Measurements from ENCODE around the gene USP35.

DNA sequence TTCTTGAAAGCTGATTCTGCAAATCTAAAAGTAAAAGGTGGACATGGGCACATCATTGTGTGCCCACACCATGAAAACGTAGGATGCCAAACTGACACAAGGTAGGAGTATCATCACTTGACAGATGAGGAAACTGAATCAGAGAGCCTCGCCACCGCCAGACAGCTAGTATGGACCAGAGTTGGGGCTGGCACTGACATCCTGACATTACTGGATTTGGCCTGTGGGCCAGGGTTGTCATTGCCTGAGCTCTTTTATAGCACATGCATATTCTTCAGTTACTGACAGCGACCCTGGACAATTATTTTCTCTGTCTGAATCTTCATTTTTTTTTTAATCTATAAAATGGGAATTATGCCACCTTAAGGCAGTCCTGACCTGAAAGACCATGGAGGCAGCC, 16.5 kb downstream of the USP35 start:
- TF ChIP-seq, protein P1, sequence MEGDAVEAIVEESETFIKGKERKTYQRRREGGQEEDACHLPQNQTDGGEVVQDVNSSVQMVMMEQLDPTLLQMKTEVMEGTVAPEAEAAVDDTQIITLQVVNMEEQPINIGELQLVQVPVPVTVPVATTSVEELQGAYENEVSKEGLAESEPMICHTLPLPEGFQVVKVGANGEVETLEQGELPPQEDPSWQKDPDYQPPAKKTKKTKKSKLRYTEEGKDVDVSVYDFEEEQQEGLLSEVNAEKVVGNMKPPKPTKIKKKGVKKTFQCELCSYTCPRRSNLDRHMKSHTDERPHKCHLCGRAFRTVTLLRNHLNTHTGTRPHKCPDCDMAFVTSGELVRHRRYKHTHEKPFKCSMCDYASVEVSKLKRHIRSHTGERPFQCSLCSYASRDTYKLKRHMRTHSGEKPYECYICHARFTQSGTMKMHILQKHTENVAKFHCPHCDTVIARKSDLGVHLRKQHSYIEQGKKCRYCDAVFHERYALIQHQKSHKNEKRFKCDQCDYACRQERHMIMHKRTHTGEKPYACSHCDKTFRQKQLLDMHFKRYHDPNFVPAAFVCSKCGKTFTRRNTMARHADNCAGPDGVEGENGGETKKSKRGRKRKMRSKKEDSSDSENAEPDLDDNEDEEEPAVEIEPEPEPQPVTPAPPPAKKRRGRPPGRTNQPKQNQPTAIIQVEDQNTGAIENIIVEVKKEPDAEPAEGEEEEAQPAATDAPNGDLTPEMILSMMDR (conservative IDR thresholded peaks at IDR 0.05; ENCODE audit: low read length) = no peak
- TF ChIP-seq EZH2phosphoT487 (IDR thresholded peaks at IDR 0.05; ENCODE audit: borderline replicate concordance) = no peak
